Suppressor macrophage (primary cell): ENCODE data around the gene KIF18B.

Experiments used
- DNase-seq, 4 experiments: peaks; one replicate each; pipeline ENCODE4 v3.0.0-alpha.2; 2020 to 2022

The KIF18B gene

GRCh38 chr17:44935116-44935515 is 12.5 kb downstream of the KIF18B start:
- no peak for DNase-seq

DNA sequence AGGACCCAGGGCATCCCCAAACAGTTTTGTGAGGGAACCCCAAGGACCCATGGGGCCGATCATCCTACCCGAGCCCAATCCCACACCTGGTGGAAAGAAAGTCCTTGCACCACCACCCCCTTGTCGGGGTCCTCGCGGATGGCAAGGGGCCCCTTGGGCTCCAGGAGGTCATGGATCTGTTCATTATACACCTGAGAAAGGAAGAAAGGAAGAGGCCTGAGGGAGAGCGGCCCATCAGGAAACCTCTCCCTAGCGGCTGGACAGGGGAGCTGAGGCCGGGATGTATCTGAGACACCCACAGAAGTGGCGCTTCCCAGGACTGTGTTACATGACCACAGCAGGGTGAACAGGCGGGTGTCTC is 12.8 kb downstream of the KIF18B start:
- DNase-seq = no peak

DNA sequence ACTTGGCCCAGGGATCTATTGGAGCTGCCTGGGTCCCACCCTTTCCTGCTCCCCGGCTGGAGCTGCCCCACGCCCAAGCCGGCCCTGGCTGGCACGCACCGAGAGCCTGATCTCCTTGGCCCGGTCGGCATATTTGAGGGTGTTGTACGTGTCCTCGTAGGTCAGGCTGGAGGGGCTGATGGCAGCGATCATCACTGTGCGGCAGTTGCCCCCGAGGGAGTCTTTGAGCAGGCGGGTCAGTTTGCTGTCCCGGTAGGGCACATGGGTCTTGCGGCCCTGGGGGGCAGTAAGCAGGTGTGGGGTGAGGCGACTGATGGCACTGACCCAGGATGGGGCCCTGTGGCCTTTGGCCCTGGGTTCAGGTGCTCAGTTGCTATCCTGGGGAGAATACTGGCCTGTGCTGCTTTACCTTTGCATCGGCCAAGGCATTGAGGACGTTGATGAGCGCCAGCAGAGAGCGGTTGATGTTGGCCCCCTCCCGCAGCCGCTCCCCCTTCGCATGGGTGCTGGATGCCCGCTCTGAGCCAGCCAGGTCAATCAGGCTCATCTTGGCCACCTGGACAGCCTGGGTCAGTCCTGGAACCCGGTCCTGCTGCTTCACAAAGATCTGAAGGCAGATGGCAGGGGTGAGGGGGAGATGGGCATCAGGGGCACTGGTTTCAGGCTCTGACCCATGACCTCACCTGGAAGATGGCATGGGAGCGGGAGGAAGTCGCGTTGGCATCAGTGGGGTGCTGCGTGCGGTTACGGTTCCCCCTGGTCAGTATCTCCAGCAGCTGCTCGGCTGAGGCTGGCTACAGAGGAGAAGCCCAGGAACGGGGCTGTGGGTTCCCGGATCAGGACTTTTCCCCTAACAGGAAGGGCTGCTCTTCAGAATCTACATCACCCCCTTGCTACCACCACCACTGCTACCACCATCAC is 13.5 kb downstream of the KIF18B start:
- no peak for DNase-seq

DNA sequence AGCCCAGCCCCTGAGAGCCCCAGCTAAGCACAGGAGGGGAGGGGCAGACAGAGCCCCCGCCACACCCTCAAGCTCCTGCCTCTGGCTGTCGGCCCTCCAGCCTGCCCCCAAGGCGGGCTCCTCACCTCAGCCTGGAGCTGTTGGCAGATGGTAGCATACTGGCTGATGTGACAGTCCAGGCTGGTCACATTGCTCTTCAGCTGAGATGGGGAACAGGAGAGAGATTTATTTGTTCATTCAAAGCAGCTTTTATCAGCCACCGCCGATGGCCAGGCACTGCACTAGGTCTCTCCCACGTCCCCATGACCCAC is 14.8 kb downstream of the KIF18B start:
- DNase-seq = no peak

DNA sequence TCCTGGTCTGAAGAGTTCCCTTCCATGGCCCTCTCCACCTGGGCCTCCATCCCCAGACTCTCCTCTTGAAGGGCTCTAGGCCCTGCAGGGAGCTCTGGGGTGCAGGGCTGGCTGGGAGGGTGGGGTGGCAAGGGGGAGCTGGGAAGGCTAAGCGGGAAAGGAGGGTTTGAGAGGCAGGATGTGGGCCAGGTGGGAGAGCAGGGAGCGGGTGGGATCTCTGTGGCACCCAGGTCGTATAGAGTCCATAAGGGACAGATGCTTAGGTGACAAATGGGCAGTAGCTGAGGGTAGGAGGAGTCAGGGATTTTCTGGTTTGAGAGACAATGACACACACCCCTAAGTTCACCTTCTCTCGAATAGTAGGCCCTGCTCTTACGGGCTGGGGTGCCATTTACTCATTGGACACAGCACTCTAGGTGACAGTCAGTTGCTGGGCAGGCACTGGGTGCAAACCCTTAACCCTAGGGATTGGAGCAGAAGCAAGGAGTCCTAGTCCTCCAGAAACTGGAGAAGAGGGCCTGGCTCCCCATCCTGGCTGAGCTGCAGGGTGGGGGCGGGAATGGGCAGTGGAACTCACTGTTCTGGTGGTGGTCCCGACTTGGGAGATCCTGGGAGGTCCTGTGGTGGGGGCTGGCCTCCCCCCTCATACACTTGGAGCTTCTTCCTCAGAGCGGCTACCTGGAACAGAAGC is 15.3 kb downstream of the KIF18B start:
- no peak for DNase-seq

- no peak for DNase-seq
Observed at GRCh38 chr17:44931376-44931775, 16.2 kb downstream of the KIF18B start.

- DNase-seq = no peak
Observed at GRCh38 chr17:44930667-44931066, 16.9 kb downstream of the KIF18B start.

- no peak for DNase-seq
Observed at GRCh38 chr17:44928950-44929720, 18.4 kb downstream of the KIF18B start.

DNA sequence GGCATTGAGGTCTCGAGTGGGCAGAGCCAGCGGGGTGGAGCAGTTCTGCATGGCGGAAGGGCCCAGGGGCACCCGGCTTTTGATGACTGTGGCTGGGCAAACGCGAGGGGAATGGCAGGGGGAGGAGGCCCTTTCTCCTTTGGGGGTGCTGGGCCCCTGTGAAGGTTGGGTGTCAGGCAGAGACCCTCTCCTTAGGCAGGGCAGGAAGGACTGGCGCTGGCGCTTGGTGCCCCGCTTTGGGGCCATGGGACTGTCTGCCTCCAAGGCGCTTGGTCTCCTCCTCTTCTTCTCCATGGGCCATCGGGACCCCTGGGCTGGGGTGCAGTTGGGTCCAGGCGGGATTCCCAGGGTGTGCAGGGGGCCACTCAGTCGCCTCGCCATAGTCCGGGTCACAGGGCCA is 19.4 kb downstream of the KIF18B start:
- no peak for DNase-seq

GRCh38 chr17:44927696-44928095 is 19.9 kb downstream of the KIF18B start:
- no peak for DNase-seq

GRCh38 chr17:44926821-44927525 is 20.6 kb downstream of the KIF18B start:
- DNase-seq = peak in 1 of 4 experiments; percentile 17

- DNase-seq = no peak
Observed at GRCh38 chr17:44925731-44926697, 21.6 kb downstream of the KIF18B start.

- no peak for DNase-seq
Observed at GRCh38 chr17:44924107-44924544, 23.4 kb downstream of the KIF18B start.

DNA sequence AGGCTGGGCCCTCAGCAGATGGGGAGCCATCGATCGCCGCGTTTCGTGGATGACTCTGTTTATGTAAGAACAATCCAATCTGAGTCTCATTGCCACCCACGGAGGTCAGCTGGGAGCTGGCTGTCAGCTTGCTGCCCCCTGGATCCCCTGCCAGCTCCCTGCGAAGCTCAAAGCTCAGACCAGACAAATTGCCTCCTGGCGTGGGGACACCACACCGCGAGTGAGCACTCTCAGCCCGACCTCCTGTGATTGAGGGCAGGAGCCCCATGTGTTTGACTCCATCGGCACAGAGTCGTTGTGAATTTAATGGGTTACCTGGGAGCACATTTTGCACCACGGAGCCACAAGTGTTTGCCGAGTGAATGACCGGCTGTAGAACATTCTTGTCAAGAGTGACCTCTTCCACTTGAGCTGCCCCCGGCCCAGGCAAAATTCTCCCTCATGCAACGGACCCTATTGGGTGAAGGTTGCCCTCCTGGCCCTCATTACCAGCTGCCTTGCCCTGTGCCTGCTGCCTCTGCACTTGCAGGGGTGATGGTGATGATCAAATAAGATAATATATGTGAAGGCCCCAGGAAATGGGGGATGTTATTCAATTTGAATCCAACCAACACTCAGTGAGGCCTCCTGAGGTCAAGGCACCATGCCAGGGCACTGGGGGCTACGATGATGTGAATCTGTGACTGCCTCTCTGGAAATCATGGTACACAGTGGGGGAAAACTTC is 24.7 kb downstream of the KIF18B start:
- no peak for DNase-seq

DNA sequence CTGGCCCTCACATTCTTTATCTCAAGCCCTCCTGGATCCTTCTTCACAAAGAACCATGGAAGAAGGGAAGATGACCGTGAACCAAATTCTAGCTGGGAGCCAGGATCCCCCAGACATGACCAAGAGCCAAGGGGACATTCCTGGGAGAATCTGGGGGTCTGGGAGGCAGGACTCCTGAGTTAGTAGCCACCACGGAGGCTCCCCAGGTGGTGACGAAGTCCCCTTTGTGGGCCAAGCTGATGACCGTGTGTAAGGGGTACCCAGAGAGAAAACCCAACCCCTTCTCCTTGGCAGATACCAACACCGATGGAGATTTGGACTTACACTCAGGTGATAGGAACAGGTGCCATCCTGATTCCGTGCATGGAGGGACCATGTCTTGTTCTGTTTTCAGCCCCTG is 25.4 kb downstream of the KIF18B start:
- DNase-seq = no peak

GRCh38 chr17:44921122-44921882 is 26.3 kb downstream of the KIF18B start:
- no peak for DNase-seq

- no peak for DNase-seq
Observed at GRCh38 chr17:44920565-44920940, 27.0 kb downstream of the KIF18B start.

GRCh38 chr17:44919885-44920564 is 27.5 kb downstream of the KIF18B start:
- peak; percentile 74 to 86 (median 83) for DNase-seq

GRCh38 chr17:44919411-44919810 is 28.2 kb downstream of the KIF18B start:
- DNase-seq = no peak
